ENCODE results near the gene BRD1.

DNA sequence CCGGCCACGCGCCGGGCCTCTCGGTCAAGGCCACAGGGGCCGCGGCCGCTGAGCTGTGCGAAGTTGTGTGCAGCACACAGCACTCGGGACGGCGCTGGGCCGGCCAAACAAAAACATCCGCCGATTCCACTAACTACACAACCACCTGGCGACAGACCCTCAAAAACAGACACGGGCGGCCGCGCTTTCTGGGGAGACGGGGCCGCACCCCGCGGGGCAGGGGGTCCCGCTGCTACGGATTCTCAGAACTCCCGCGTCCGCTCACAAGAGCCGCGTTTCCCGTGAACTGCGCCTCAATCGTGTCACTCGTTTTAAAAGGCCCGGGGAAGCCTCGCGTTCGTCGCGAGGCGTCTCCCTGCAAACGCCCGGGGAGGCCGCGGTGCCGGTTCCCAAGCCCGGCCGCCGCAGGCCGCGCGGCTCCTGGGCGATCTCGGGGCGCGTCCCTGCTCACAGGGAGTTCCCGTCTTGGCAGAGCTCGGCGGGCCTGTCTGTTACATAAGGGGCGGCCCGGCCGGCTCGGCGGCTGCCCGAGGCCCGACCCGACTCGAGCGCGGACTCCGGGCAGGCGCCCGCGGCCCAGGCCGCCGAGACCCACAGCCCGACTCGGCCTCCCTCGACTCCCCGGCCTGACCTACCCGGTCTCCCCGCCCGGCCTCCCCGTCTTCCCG is 936 bp downstream of the BRD1 start:
- TF ChIP-seq, protein P1, sequence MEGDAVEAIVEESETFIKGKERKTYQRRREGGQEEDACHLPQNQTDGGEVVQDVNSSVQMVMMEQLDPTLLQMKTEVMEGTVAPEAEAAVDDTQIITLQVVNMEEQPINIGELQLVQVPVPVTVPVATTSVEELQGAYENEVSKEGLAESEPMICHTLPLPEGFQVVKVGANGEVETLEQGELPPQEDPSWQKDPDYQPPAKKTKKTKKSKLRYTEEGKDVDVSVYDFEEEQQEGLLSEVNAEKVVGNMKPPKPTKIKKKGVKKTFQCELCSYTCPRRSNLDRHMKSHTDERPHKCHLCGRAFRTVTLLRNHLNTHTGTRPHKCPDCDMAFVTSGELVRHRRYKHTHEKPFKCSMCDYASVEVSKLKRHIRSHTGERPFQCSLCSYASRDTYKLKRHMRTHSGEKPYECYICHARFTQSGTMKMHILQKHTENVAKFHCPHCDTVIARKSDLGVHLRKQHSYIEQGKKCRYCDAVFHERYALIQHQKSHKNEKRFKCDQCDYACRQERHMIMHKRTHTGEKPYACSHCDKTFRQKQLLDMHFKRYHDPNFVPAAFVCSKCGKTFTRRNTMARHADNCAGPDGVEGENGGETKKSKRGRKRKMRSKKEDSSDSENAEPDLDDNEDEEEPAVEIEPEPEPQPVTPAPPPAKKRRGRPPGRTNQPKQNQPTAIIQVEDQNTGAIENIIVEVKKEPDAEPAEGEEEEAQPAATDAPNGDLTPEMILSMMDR (conservative IDR thresholded peaks at IDR 0.05; ENCODE audit: low read depth in 2 of 2): no peak
- TF ChIP-seq EZH2 (IDR thresholded peaks at IDR 0.05; ENCODE audit: low read depth, unreplicated experiment) (no peak), JUNB (IDR thresholded peaks at IDR 0.05; ENCODE audit: unreplicated experiment) (no peak), CREB1 (CRISPR knock-in tag; IDR thresholded peaks at IDR 0.05; ENCODE audit: low read depth) (no peak)
- TF ChIP-seq, protein P2, sequence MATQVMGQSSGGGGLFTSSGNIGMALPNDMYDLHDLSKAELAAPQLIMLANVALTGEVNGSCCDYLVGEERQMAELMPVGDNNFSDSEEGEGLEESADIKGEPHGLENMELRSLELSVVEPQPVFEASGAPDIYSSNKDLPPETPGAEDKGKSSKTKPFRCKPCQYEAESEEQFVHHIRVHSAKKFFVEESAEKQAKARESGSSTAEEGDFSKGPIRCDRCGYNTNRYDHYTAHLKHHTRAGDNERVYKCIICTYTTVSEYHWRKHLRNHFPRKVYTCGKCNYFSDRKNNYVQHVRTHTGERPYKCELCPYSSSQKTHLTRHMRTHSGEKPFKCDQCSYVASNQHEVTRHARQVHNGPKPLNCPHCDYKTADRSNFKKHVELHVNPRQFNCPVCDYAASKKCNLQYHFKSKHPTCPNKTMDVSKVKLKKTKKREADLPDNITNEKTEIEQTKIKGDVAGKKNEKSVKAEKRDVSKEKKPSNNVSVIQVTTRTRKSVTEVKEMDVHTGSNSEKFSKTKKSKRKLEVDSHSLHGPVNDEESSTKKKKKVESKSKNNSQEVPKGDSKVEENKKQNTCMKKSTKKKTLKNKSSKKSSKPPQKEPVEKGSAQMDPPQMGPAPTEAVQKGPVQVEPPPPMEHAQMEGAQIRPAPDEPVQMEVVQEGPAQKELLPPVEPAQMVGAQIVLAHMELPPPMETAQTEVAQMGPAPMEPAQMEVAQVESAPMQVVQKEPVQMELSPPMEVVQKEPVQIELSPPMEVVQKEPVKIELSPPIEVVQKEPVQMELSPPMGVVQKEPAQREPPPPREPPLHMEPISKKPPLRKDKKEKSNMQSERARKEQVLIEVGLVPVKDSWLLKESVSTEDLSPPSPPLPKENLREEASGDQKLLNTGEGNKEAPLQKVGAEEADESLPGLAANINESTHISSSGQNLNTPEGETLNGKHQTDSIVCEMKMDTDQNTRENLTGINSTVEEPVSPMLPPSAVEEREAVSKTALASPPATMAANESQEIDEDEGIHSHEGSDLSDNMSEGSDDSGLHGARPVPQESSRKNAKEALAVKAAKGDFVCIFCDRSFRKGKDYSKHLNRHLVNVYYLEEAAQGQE (IDR thresholded peaks at IDR 0.05; ENCODE audit: unreplicated experiment): no peak

Data from GM23338 (cell line).